GM12878 (cell line): ENCODE data around the gene CLIC3. TPM values are rescaled to one million over a fixed set of nuclear protein-coding genes. Genes with fewer than 3 reads are reported as not detected.

Source experiments
- ATAC-seq: fragments of 200-7000 bp; cut with Tn5 transposase; 3 replicates; pipeline ENCODE4 v1.9.1; 2020; ENCODE audit warnings: mild to moderate bottlenecking, moderate library complexity
- BruUV-seq: library from RNA; stranded (reverse); fragments of 400-500 nt; replicated peaks from 2 replicates; lab custom pipeline; 2021; lab: Mats Ljungman, UMichigan
- CTCF ChIA-PET: fragments of 300-600 bp; sonication (Branson Sonifier 250); formaldehyde crosslinking; extraction: SDS; loops from one replicate; lab custom pipeline; 2021; ENCODE audit warnings: inconsistent platforms; lab: Yijun Ruan, JAX
- POLR2A ChIA-PET: fragments of 350-600 bp; formaldehyde crosslinking; extraction: SDS; loops from one replicate; lab custom pipeline; 2021; ENCODE audit warnings: inconsistent platforms; lab: Charles Lee
- RAD21 ChIA-PET: fragments of 300-600 bp; sonication (Branson Sonifier 250); formaldehyde crosslinking; loops from one replicate; lab custom pipeline; 2023; ENCODE audit warnings: antibody characterized with exemption; ENCODE audit not compliant: unreplicated experiment; lab: Charles Lee
- SMC1A ChIA-PET: fragments of 300-600 bp; sonication (Branson Sonifier 250); formaldehyde crosslinking; loops from one replicate; lab custom pipeline; 2023; ENCODE audit not compliant: unreplicated experiment, uncharacterized antibody; lab: Charles Lee
- DNase-seq: peaks from one replicate; pipeline ENCODE4 v3.0.0-alpha.2; 2011; ENCODE audit warnings: low read depth, low spot score
- FAIRE-seq: peaks from 3 replicates; lab custom pipeline; 2011; peaks lifted over from hg19 to GRCh38; lab: Jason Lieb, UNC
- H2AFZ ChIP-seq: 2 replicates; pipeline ENCODE4 v1.6.0; 2011; ENCODE audit warnings: low read depth, low read length, control low read depth; ENCODE audit not compliant: control insufficient read depth
- H3K27ac ChIP-seq: 2 replicates; pipeline ENCODE4 v1.5.1; 2011; ENCODE audit warnings: control low read depth; ENCODE audit not compliant: control insufficient read depth, insufficient read depth
- H3K27me3 ChIP-seq, 2 experiments: replicated peaks in 1 of 2; 2 replicates each; pipeline versions ENCODE4 v1.6.0 to v1.6.1; 2011; ENCODE audit warnings: low read length in 1 of 2; ENCODE audit not compliant: control insufficient read depth in 2 of 2, insufficient read depth in 2 of 2
- H3K36me3 ChIP-seq, 2 experiments: 2 replicates each; pipeline ENCODE4 v1.5.1; 2011; ENCODE audit warnings: low read length in 1 of 2; ENCODE audit not compliant: control insufficient read depth in 2 of 2, insufficient read depth in 2 of 2
- H3K4me1 ChIP-seq: 2 replicates; pipeline ENCODE4 v1.6.1; 2011; ENCODE audit warnings: mild to moderate bottlenecking, low read length, moderate library complexity, mixed read lengths; ENCODE audit not compliant: control insufficient read depth, insufficient read depth
- H3K4me2 ChIP-seq: 2 replicates; pipeline ENCODE4 v1.6.0; 2011; ENCODE audit warnings: control low read depth; ENCODE audit not compliant: control insufficient read depth, insufficient read depth
- H3K4me3 ChIP-seq: fragments of 200-600 bp; sonication (generic); 2 replicates; pipeline ENCODE4 v1.5.1; 2016
- H3K79me2 ChIP-seq: 2 replicates; pipeline ENCODE4 v1.6.0; 2011; ENCODE audit warnings: low read length; ENCODE audit not compliant: control insufficient read depth, insufficient read depth
- H3K9ac ChIP-seq: 2 replicates; pipeline ENCODE4 v1.8.0; 2011; ENCODE audit warnings: low read length, control low read depth, mixed read lengths; ENCODE audit not compliant: control insufficient read depth, insufficient read depth
- H3K9me3 ChIP-seq: replicated peaks from 3 replicates; pipeline ENCODE4 v1.5.1; 2011; ENCODE audit warnings: mild to moderate bottlenecking, low read length; ENCODE audit not compliant: control insufficient read depth, insufficient read depth
- H4K20me1 ChIP-seq: 2 replicates; pipeline ENCODE4 v1.6.0; 2011; ENCODE audit not compliant: control insufficient read depth, insufficient read depth
- BACH1 ChIP-seq: fragments of 450-650 bp; IDR thresholded peaks from 2 replicates; pipeline ENCODE4 v1.6.1; 2017; ENCODE audit warnings: mild to moderate bottlenecking, borderline replicate concordance
- CREM ChIP-seq: IDR thresholded peaks from 2 replicates; pipeline ENCODE4 v1.6.1; 2014; ENCODE audit warnings: antibody characterized with exemption, low read depth
- MYB ChIP-seq: fragments of 150-350 bp; IDR thresholded peaks from 2 replicates; pipeline ENCODE4 v1.6.1; 2014; ENCODE audit warnings: mild to moderate bottlenecking, low read depth, low read length, borderline replicate concordance
- POU2F2 ChIP-seq: IDR thresholded peaks from 3 replicates; pipeline ENCODE4 v1.6.1; 2011; ENCODE audit warnings: low read depth, mild to moderate bottlenecking, low read length, borderline replicate concordance
- SMC3 ChIP-seq: IDR thresholded peaks from 2 replicates; pipeline ENCODE4 v1.6.1; 2011; ENCODE audit warnings: low read length, improper control_type of control experiment, borderline replicate concordance
- SUPT20H ChIP-seq: IDR thresholded peaks from 2 replicates; pipeline ENCODE4 v1.6.1; 2011; ENCODE audit warnings: low read depth, mild to moderate bottlenecking, low read length, moderate library complexity, borderline replicate concordance; ENCODE audit not compliant: control insufficient read depth
- WGBS: methylation state at CpG from one replicate; pipeline ENCODE4 v1.1.6; 2016; ENCODE audit warnings: low lambda C conversion rate; ENCODE audit not compliant: insufficient replicate concordance, insufficient coverage; ENCODE audit errors: missing lambda C conversion rate; 5-methylcytosine and 5-hydroxymethylcytosine counted together
- in situ Hi-C: fragments of 300-500 bp; cut with MboI; formaldehyde crosslinking; loops from 9 replicates; pipeline ENCODE4 v1.14.3; 2018; ENCODE audit warnings: mixed read lengths
- intact Hi-C: fragments of 100-400 bp; cut with micrococcal nuclease; formaldehyde crosslinking; loops from one replicate; pipeline ENCODE4 v1.14.2; 2022; ENCODE audit not compliant: unreplicated experiment
- polyA plus RNA-seq, 11 experiments: library from polyadenylated mRNA; depleted of rRNA in 4 of 11; unstranded in 6 of 11; stranded (reverse) in 5 of 11; fragments of >200 nt; fragmentation: Nextera tagmentation in 4 of 11; fragmentation: Illumina TruSeq in 1 of 11; extraction: Ambion mirVana in 4 of 11; extraction: Trizol in 1 of 11; gene quantifications; 1 replicate in 1 of 11; 2 replicates in 10 of 11; pipeline versions ENCODE4 v1.2.1 to v1.2.3, GENCODE V29; 2011 to 2016; ENCODE audit warnings: inconsistent platforms in 2 of 11, missing spikeins in 2 of 11, low read depth in 1 of 11
- total RNA-seq, 4 experiments: library from RNA; depleted of rRNA in 3 of 4; stranded (reverse); fragments of >200 nt in 3 of 4; fragmentation: Illumina TruSeq in 1 of 4; extraction: Trizol in 1 of 4; gene quantifications; 2 replicates each; pipeline versions ENCODE4 v1.2.1 to v1.2.3, GENCODE V29; 2013 to 2021
- TF ChIP-seq, protein P1 (sequence below): IDR thresholded peaks from 2 replicates; pipeline ENCODE4 v1.6.1; 2012; ENCODE audit warnings: low read length, inconsistent platforms
- TF ChIP-seq, protein P2 (sequence below): fragments of 150-350 bp; IDR thresholded peaks from 2 replicates; pipeline ENCODE4 v1.6.1; 2016; ENCODE audit warnings: low read depth, low read length
- TF ChIP-seq, protein P3 (sequence below): IDR thresholded peaks from 2 replicates; pipeline ENCODE4 v1.6.1; 2011; ENCODE audit warnings: low read depth, mild to moderate bottlenecking, low read length, moderate library complexity, borderline replicate concordance; ENCODE audit errors: extremely low read depth

The CLIC3 gene
- total and polyA plus RNA-seq, 10 of the 15 experiments (the other 5 are each of a cell fraction or from before 2014, with no cell fraction given) = 0.31 TPM; not detected in 9

GRCh38 chr9:137011907-137012675 lies 15.7 kb upstream of the CLIC3 start:
- DNase-seq = no peak
- POLR2A ChIA-PET = no interaction called here
- H3K36me3 ChIP-seq = no peaks in the 10 kb centered on the region
- no peak overlapping the region for H3K4me2 ChIP-seq
- H3K4me3 ChIP-seq = no peak overlapping the region
- no peaks in the 10 kb centered on the region for H4K20me1 ChIP-seq
- no peaks in the 10 kb centered on the region for H3K27me3 ChIP-seq
- H3K9ac ChIP-seq = no peak overlapping the region
- intact Hi-C loops (no loop called here), in situ Hi-C loops (no loop called here)
- no peak overlapping the region for H3K27ac ChIP-seq
- no peak for ATAC-seq
- no TSS peak for BruUV-seq
- RAD21 ChIA-PET = no interaction called here
- 88% methylated on average over 31 of the region's 39 CpGs for WGBS
- no peaks in the 10 kb centered on the region for H3K79me2 ChIP-seq
- H3K9me3 ChIP-seq = no peaks in the 10 kb centered on the region; the same call in 2 of the 3 replicates
- SMC1A ChIA-PET = no interaction called here
- no peaks in the 10 kb centered on the region for H3K4me1 ChIP-seq
- no peak overlapping the region for H2AFZ ChIP-seq
- FAIRE-seq = no peak
- TF ChIP-seq, protein P1, sequence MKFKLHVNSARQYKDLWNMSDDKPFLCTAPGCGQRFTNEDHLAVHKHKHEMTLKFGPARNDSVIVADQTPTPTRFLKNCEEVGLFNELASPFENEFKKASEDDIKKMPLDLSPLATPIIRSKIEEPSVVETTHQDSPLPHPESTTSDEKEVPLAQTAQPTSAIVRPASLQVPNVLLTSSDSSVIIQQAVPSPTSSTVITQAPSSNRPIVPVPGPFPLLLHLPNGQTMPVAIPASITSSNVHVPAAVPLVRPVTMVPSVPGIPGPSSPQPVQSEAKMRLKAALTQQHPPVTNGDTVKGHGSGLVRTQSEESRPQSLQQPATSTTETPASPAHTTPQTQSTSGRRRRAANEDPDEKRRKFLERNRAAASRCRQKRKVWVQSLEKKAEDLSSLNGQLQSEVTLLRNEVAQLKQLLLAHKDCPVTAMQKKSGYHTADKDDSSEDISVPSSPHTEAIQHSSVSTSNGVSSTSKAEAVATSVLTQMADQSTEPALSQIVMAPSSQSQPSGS = no peak
- TF ChIP-seq SMC3 = no peak
- no peak for TF ChIP-seq SUPT20H
- TF ChIP-seq, protein P2, sequence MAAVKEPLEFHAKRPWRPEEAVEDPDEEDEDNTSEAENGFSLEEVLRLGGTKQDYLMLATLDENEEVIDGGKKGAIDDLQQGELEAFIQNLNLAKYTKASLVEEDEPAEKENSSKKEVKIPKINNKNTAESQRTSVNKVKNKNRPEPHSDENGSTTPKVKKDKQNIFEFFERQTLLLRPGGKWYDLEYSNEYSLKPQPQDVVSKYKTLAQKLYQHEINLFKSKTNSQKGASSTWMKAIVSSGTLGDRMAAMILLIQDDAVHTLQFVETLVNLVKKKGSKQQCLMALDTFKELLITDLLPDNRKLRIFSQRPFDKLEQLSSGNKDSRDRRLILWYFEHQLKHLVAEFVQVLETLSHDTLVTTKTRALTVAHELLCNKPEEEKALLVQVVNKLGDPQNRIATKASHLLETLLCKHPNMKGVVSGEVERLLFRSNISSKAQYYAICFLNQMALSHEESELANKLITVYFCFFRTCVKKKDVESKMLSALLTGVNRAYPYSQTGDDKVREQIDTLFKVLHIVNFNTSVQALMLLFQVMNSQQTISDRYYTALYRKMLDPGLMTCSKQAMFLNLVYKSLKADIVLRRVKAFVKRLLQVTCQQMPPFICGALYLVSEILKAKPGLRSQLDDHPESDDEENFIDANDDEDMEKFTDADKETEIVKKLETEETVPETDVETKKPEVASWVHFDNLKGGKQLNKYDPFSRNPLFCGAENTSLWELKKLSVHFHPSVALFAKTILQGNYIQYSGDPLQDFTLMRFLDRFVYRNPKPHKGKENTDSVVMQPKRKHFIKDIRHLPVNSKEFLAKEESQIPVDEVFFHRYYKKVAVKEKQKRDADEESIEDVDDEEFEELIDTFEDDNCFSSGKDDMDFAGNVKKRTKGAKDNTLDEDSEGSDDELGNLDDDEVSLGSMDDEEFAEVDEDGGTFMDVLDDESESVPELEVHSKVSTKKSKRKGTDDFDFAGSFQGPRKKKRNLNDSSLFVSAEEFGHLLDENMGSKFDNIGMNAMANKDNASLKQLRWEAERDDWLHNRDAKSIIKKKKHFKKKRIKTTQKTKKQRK = no peak
- TF ChIP-seq, protein P3, sequence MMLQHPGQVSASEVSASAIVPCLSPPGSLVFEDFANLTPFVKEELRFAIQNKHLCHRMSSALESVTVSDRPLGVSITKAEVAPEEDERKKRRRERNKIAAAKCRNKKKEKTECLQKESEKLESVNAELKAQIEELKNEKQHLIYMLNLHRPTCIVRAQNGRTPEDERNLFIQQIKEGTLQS = no peak
- no peak for TF ChIP-seq POU2F2
- TF ChIP-seq CREM = no peak
- TF ChIP-seq MYB = no peak
- no peak for TF ChIP-seq BACH1
- TF ChIP-seq, all 136 proteins: peak for 0
- CTCF ChIA-PET = no interaction called here
